HEK293 (cell line): Measurements from ENCODE around the gene DDIT4.
A peak's percentile ranks its signal among the peaks of the same experiment; 100 is the strongest.

Experiments used
- CTCF ChIA-PET: fragments of 350-600 bp; formaldehyde crosslinking; extraction: SDS; loops from one replicate; lab custom pipeline; 2021; ENCODE audit warnings: antibody characterized with exemption; lab: Yijun Ruan, JAX
- POLR2A ChIA-PET: fragments of 300-600 bp; formaldehyde crosslinking; extraction: SDS; loops from one replicate; lab custom pipeline; 2020; ENCODE audit warnings: antibody characterized with exemption, inconsistent platforms; lab: Yijun Ruan, JAX
- H3K27ac ChIP-seq: fragments of 200-500 bp; sonication (Bioruptor generic); 2 replicates; pipeline ENCODE4 v1.5.1; 2014; ENCODE audit warnings: low read depth, low read length, control low read depth, inconsistent platforms; ENCODE audit errors: extremely low read depth
- H3K36me3 ChIP-seq, 2 experiments: fragments of 200-500 bp in 1 of 2; sonication (Bioruptor generic) in 1 of 2; 1 replicate in 1 of 2; 2 replicates in 1 of 2; pipeline ENCODE4 v1.5.1; 2014 to 2017; ENCODE audit warnings: inconsistent platforms in 2 of 2, low read length in 2 of 2; ENCODE audit not compliant: control insufficient read depth in 2 of 2, insufficient read depth in 1 of 2
- H3K4me1 ChIP-seq: fragments of 200-500 bp; sonication (Bioruptor generic); 2 replicates; pipeline ENCODE4 v1.5.1; 2014; ENCODE audit warnings: mild to moderate bottlenecking, low read length, inconsistent platforms; ENCODE audit not compliant: control insufficient read depth, insufficient read depth
- H3K4me3 ChIP-seq: 2 replicates; pipeline ENCODE4 v1.5.1; 2011; ENCODE audit warnings: low read depth, mild to moderate bottlenecking, control low read depth, low read length, moderate library complexity
- H3K9me3 ChIP-seq: fragments of 200-500 bp; sonication (Bioruptor generic); 2 replicates; pipeline ENCODE4 v1.5.1; 2014; ENCODE audit warnings: low read depth, low read length, inconsistent platforms; ENCODE audit not compliant: control insufficient read depth, insufficient read depth
- OSR2 ChIP-seq: fragments of 450-650 bp; formaldehyde crosslinking; IDR thresholded peaks from 2 replicates; pipeline ENCODE4 v1.5.1; 2016; ENCODE audit warnings: missing biosample characterization, missing genetic modification characterization
- SETDB1 ChIP-seq: IDR thresholded peaks from one replicate; pipeline ENCODE4 v1.6.1; 2017; ENCODE audit warnings: mild to moderate bottlenecking, low read length, moderate library complexity, mixed read lengths; ENCODE audit not compliant: insufficient read length
- WT1 ChIP-seq: fragments of 450-650 bp; formaldehyde crosslinking; IDR thresholded peaks from 2 replicates; pipeline ENCODE4 v1.5.1; 2016; ENCODE audit warnings: missing biosample characterization, missing genetic modification characterization
- YY1 ChIP-seq: fragments of 450-650 bp; formaldehyde crosslinking; IDR thresholded peaks from 2 replicates; pipeline ENCODE4 v1.5.1; 2018; ENCODE audit warnings: missing biosample characterization, missing genetic modification characterization
- ZBTB20 ChIP-seq: fragments of 450-650 bp; formaldehyde crosslinking; IDR thresholded peaks from 2 replicates; pipeline ENCODE4 v1.5.1; 2016; ENCODE audit warnings: missing biosample characterization, missing genetic modification characterization
- ZFP3 ChIP-seq: fragments of 450-650 bp; formaldehyde crosslinking; IDR thresholded peaks from 2 replicates; pipeline ENCODE4 v1.5.1; 2016; ENCODE audit warnings: low read depth, missing biosample characterization, missing genetic modification characterization
- ZNF146 ChIP-seq: fragments of 450-650 bp; formaldehyde crosslinking; IDR thresholded peaks from 2 replicates; pipeline ENCODE4 v1.5.1; 2016; ENCODE audit warnings: missing biosample characterization, missing genetic modification characterization
- ZNF24 ChIP-seq: fragments of 450-650 bp; formaldehyde crosslinking; IDR thresholded peaks from 2 replicates; pipeline ENCODE4 v1.5.1; 2016; ENCODE audit warnings: missing biosample characterization, missing genetic modification characterization
- ZNF350 ChIP-seq: fragments of 450-650 bp; formaldehyde crosslinking; IDR thresholded peaks from 2 replicates; pipeline ENCODE4 v1.5.0; 2017; ENCODE audit warnings: missing biosample characterization, mild to moderate bottlenecking, missing genetic modification characterization
- ZNF394 ChIP-seq: fragments of 450-650 bp; formaldehyde crosslinking; IDR thresholded peaks from 2 replicates; pipeline ENCODE4 v1.5.1; 2016; ENCODE audit warnings: missing biosample characterization, missing genetic modification characterization, mild to moderate bottlenecking, moderate library complexity, borderline replicate concordance
- ZNF544 ChIP-seq: fragments of 450-650 bp; formaldehyde crosslinking; IDR thresholded peaks from 2 replicates; pipeline ENCODE4 v1.5.0; 2017; ENCODE audit warnings: missing biosample characterization, missing genetic modification characterization
- ZNF555 ChIP-seq: fragments of 450-650 bp; formaldehyde crosslinking; conservative IDR thresholded peaks from 2 replicates; pipeline ENCODE4 v1.5.1; 2017; ENCODE audit warnings: missing biosample characterization, mild to moderate bottlenecking, missing genetic modification characterization, inconsistent platforms
- ZNF561 ChIP-seq: fragments of 450-650 bp; IDR thresholded peaks from 2 replicates; pipeline ENCODE4 v1.5.1; 2018; ENCODE audit warnings: missing biosample characterization, missing genetic modification characterization, borderline replicate concordance
- ZNF623 ChIP-seq: fragments of 450-650 bp; formaldehyde crosslinking; IDR thresholded peaks from 2 replicates; pipeline ENCODE4 v1.5.1; 2016; ENCODE audit warnings: missing biosample characterization, missing genetic modification characterization
- ZNF664 ChIP-seq: fragments of 450-650 bp; formaldehyde crosslinking; IDR thresholded peaks from 2 replicates; pipeline ENCODE4 v1.5.1; 2016; ENCODE audit warnings: missing biosample characterization, missing genetic modification characterization
- ZNF670 ChIP-seq: fragments of 450-650 bp; formaldehyde crosslinking; IDR thresholded peaks from 2 replicates; pipeline ENCODE4 v1.5.1; 2016; ENCODE audit warnings: missing biosample characterization, missing genetic modification characterization, low read depth
- ZNF677 ChIP-seq: fragments of 450-650 bp; IDR thresholded peaks from 2 replicates; pipeline ENCODE4 v1.5.0; 2018; ENCODE audit warnings: missing biosample characterization, mild to moderate bottlenecking, missing genetic modification characterization, moderate library complexity
- ZNF792 ChIP-seq: fragments of 450-650 bp; formaldehyde crosslinking; IDR thresholded peaks from 2 replicates; pipeline ENCODE4 v1.5.1; 2016; ENCODE audit warnings: missing biosample characterization, missing genetic modification characterization
- ZXDB ChIP-seq: fragments of 450-650 bp; formaldehyde crosslinking; IDR thresholded peaks from 2 replicates; pipeline ENCODE4 v1.5.1; 2016; ENCODE audit warnings: missing biosample characterization, missing genetic modification characterization
- TF ChIP-seq, protein P1 (sequence below): fragments of 450-650 bp; formaldehyde crosslinking; IDR thresholded peaks from 2 replicates; pipeline ENCODE4 v1.5.1; 2016; ENCODE audit warnings: missing biosample characterization, missing genetic modification characterization, low read depth
- TF ChIP-seq, protein P2 (sequence below): fragments of 450-650 bp; IDR thresholded peaks from 2 replicates; pipeline ENCODE4 v1.5.1; 2018; ENCODE audit warnings: missing biosample characterization, mild to moderate bottlenecking, missing genetic modification characterization
- TF ChIP-seq, protein P3 (sequence below): fragments of 450-650 bp; formaldehyde crosslinking; IDR thresholded peaks from 2 replicates; pipeline ENCODE4 v1.5.1; 2017; ENCODE audit warnings: missing biosample characterization, missing genetic modification characterization
- TF ChIP-seq, protein P4 (sequence below): fragments of 450-650 bp; formaldehyde crosslinking; IDR thresholded peaks from 2 replicates; pipeline ENCODE4 v1.5.1; 2017; ENCODE audit warnings: missing biosample characterization, missing genetic modification characterization
- TF ChIP-seq, protein P5 (sequence below): fragments of 450-650 bp; formaldehyde crosslinking; conservative IDR thresholded peaks from 2 replicates; pipeline ENCODE4 v1.5.1; 2016; ENCODE audit warnings: low read depth, missing biosample characterization, missing genetic modification characterization

DDIT4 gene

DNA sequence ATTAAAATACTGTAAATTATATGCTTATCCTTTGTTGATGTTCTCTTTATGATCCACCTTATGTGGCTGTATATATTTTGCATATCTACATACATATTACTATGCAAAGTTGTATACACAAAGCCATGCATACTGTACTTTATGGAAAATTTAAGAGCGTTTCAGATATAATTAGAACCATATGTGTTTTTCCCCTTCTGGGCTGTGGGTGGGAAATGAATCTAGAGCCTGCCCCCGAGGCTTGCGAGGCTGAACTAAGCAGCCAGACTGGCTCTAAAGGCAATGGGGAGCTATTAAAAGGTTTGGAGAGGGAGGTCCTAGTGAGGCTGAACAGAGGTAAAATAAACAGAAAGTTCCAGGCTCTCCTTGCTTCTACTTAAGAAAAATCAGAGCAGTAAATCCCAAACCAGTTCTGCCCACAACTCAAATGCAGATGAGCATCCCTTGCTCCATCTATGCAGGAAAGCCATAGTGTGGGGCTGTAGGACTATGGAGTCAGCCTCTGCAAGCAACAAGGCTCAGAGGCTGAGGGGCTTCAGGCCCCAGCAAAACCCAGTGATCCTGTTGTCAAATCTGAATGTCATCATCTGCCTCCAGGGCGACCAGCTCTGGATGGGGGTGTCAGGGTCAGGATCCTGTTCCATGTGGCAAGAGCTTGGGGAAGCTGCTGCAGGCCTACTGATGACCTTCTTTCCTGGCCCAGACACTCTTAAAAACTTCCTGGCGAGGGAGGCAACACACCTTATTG lies 14.1 kb upstream of the DDIT4 start (continued):
- TF ChIP-seq ZNF623 (tag by site-specific recombination) (no peak), ZNF394 (tag by site-specific recombination) (no peak), YY1 (no peak), ZNF146 (tag by site-specific recombination) (no peak), OSR2 (tag by site-specific recombination) (no peak), ZNF677 (no peak), SETDB1 (no peak)
- TF ChIP-seq, protein P1, sequence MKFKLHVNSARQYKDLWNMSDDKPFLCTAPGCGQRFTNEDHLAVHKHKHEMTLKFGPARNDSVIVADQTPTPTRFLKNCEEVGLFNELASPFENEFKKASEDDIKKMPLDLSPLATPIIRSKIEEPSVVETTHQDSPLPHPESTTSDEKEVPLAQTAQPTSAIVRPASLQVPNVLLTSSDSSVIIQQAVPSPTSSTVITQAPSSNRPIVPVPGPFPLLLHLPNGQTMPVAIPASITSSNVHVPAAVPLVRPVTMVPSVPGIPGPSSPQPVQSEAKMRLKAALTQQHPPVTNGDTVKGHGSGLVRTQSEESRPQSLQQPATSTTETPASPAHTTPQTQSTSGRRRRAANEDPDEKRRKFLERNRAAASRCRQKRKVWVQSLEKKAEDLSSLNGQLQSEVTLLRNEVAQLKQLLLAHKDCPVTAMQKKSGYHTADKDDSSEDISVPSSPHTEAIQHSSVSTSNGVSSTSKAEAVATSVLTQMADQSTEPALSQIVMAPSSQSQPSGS (tag by site-specific recombination): no peak
- TF ChIP-seq, protein P2, sequence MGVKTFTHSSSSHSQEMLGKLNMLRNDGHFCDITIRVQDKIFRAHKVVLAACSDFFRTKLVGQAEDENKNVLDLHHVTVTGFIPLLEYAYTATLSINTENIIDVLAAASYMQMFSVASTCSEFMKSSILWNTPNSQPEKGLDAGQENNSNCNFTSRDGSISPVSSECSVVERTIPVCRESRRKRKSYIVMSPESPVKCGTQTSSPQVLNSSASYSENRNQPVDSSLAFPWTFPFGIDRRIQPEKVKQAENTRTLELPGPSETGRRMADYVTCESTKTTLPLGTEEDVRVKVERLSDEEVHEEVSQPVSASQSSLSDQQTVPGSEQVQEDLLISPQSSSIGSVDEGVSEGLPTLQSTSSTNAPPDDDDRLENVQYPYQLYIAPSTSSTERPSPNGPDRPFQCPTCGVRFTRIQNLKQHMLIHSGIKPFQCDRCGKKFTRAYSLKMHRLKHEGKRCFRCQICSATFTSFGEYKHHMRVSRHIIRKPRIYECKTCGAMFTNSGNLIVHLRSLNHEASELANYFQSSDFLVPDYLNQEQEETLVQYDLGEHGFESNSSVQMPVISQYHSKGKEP (tag by site-specific recombination): 0 out of 2 replicates have a peak, but pooled peaks have one; percentile 20
- TF ChIP-seq, protein P3, sequence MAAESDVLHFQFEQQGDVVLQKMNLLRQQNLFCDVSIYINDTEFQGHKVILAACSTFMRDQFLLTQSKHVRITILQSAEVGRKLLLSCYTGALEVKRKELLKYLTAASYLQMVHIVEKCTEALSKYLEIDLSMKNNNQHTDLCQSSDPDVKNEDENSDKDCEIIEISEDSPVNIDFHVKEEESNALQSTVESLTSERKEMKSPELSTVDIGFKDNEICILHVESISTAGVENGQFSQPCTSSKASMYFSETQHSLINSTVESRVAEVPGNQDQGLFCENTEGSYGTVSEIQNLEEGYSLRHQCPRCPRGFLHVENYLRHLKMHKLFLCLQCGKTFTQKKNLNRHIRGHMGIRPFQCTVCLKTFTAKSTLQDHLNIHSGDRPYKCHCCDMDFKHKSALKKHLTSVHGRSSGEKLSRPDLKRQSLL (tag by site-specific recombination): no peak

DNA sequence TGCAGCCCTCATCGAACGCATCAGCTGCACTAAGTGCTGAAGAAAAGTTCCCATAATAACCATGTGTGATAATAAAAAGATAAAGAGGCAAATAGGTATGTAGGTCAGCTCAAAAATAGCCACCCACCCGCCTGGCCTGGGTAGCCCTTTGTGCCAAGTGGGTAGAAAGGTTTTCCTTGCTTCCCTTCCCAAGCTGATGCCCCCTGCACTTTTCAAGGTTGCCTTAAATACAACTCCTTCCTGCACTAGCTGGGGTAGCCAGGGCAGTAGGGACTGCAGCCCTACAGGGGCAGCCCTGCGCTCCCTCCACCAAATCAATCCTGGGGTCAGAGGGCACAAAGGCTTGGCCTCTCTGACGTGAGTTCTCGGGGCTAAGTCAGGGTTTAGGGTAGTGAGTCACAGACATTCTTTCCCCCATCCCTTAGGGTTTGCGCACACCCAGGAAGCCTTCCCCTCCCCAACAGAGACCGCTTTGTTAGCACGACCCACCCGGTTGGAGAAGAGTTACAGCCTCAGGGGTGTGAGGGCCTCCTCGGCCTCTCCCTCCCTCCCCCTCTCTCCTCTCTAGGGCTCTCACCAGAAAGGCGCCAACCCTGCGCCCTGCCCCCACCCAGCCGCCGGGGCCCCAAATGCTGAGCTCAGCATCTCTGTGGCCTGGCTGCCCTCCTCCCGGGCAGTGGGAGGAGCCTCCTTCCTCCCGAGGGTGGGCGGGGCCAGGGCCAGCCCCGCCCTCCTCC lies 13.3 kb upstream of the DDIT4 start:
- ChIA-PET POLR2A (interaction anchor here (0.5 to 5.8 kb wide), 19 partner anchors 10 to 465 kb away, joined by 3 to 120 read pairs (median 4); partner anchors contain the start of genes ANAPC16, ASCC1 and DDIT4), CTCF (interaction anchor here (0.7 to 3.3 kb wide), 8 partner anchors 8 to 77 kb away, joined by 3 to 27 read pairs (median 4); partner anchors contain the start of gene DDIT4)
- Histone ChIP-seq H3K4me3 (peak overlapping the region; percentile 56), H3K36me3 (no peaks in the 10 kb centered on the region), H3K4me1 (peaks cover 24% of the 10 kb centered on the region), H3K27ac (peak overlapping the region; percentile 97), H3K9me3 (no peaks in the 10 kb centered on the region)
- TF ChIP-seq ZBTB20 (tag by site-specific recombination) (peak; percentile 92), ZNF792 (tag by site-specific recombination) (no peak), ZNF555 (tag by site-specific recombination) (no peak), ZXDB (peak; percentile 90; the same call in 1 of the 2 replicates), ZNF350 (no peak), ZNF664 (tag by site-specific recombination) (no peak), WT1 (tag by site-specific recombination) (peak; percentile 81), ZNF561 (peak; percentile 100), ZNF544 (no peak), ZFP3 (tag by site-specific recombination) (no peak), ZNF24 (peak; percentile 78), ZNF670 (no peak)
- TF ChIP-seq, protein P2 (tag by site-specific recombination): 0 out of 2 replicates have a peak, but pooled peaks have one; percentile 25
- TF ChIP-seq, protein P4, sequence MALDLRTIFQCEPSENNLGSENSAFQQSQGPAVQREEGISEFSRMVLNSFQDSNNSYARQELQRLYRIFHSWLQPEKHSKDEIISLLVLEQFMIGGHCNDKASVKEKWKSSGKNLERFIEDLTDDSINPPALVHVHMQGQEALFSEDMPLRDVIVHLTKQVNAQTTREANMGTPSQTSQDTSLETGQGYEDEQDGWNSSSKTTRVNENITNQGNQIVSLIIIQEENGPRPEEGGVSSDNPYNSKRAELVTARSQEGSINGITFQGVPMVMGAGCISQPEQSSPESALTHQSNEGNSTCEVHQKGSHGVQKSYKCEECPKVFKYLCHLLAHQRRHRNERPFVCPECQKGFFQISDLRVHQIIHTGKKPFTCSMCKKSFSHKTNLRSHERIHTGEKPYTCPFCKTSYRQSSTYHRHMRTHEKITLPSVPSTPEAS (tag by site-specific recombination): peak; percentile 75
- TF ChIP-seq, protein P5, sequence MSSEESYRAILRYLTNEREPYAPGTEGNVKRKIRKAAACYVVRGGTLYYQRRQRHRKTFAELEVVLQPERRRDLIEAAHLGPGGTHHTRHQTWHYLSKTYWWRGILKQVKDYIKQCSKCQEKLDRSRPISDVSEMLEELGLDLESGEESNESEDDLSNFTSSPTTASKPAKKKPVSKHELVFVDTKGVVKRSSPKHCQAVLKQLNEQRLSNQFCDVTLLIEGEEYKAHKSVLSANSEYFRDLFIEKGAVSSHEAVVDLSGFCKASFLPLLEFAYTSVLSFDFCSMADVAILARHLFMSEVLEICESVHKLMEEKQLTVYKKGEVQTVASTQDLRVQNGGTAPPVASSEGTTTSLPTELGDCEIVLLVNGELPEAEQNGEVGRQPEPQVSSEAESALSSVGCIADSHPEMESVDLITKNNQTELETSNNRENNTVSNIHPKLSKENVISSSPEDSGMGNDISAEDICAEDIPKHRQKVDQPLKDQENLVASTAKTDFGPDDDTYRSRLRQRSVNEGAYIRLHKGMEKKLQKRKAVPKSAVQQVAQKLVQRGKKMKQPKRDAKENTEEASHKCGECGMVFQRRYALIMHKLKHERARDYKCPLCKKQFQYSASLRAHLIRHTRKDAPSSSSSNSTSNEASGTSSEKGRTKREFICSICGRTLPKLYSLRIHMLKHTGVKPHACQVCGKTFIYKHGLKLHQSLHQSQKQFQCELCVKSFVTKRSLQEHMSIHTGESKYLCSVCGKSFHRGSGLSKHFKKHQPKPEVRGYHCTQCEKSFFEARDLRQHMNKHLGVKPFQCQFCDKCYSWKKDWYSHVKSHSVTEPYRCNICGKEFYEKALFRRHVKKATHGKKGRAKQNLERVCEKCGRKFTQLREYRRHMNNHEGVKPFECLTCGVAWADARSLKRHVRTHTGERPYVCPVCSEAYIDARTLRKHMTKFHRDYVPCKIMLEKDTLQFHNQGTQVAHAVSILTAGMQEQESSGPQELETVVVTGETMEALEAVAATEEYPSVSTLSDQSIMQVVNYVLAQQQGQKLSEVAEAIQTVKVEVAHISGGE (tag by site-specific recombination): peak; percentile 84
